Thoracic aorta (tissue), 2 donors: ENCODE data around the gene TBC1D1. TPM values are rescaled to one million over a fixed set of nuclear protein-coding genes. Genes with fewer than 3 reads are reported as not detected.

Source experiments
- ATAC-seq: fragments of 150-250 bp; one replicate; pipeline ENCODE4 v1.8.0; 2017; ENCODE audit warnings: low read depth; ENCODE audit not compliant: insufficient number of reproducible peaks, low FRiP score
- DNase-seq: peaks from one replicate; pipeline ENCODE4 v3.0.0-alpha.2; 2020; ENCODE audit warnings: low spot score
- H3K27ac ChIP-seq, 2 donors: fragments of 200-600 bp; sonication (generic); 1 replicate in 1 of 2; 2 replicates in 1 of 2; pipeline ENCODE4 v1.5.1; 2016; ENCODE audit warnings: mild to moderate bottlenecking in 2 of 2, moderate library complexity in 2 of 2
- H3K27me3 ChIP-seq: fragments of 200-600 bp; sonication (generic); replicated peaks from 2 replicates; pipeline ENCODE4 v1.6.0; 2016; ENCODE audit warnings: mild to moderate bottlenecking; ENCODE audit not compliant: insufficient read depth
- H3K36me3 ChIP-seq: fragments of 200-600 bp; sonication (generic); one replicate; pipeline ENCODE4 v1.5.1; 2016
- H3K4me1 ChIP-seq, 2 donors: fragments of 200-600 bp; sonication (generic); 1 replicate in 1 of 2; 2 replicates in 1 of 2; pipeline versions ENCODE4 v1.5.1 to v1.6.0; 2016; ENCODE audit warnings: low read depth in 2 of 2, mild to moderate bottlenecking in 1 of 2; ENCODE audit not compliant: control insufficient read depth in 1 of 2
- H3K4me3 ChIP-seq: fragments of 200-600 bp; sonication (generic); 2 replicates; pipeline ENCODE4 v1.5.1; 2016; ENCODE audit warnings: mild to moderate bottlenecking
- H3K9me3 ChIP-seq: fragments of 200-600 bp; sonication (generic); 2 replicates; pipeline ENCODE4 v1.5.1; 2016
- CTCF ChIP-seq: fragments of 200-600 bp; sonication (generic); IDR thresholded peaks from one replicate; pipeline ENCODE4 v1.5.1; 2019; ENCODE audit warnings: antibody characterized with exemption
- total RNA-seq, 2 donors: library from RNA; depleted of rRNA; stranded (reverse); fragments of >200 nt; gene quantifications; one replicate each; pipeline versions ENCODE4 v1.1.0 to v1.2.3, GENCODE V29; 2016

TBC1D1 gene
- total RNA-seq, 2 donors from 2014 or later = 152 to 206 TPM

GRCh38 chr4:37876156-37876555 is 14.7 kb upstream of the TBC1D1 start:
- peak; percentile 31 for ATAC-seq

GRCh38 chr4:37879365-37879764 is 11.5 kb upstream of the TBC1D1 start:
- Histone ChIP-seq H3K36me3 (no peaks in the 10 kb centered on the region), H3K4me1 (peaks cover 4 to 12% of the 10 kb centered on the region in 2 donors), H3K9me3 (no peaks in the 10 kb centered on the region), H3K27ac (no peak overlapping the region), H3K4me3 (no peak overlapping the region), H3K27me3 (no peaks in the 10 kb centered on the region)
- DNase-seq (no peak), ATAC-seq (no peak)
- TF ChIP-seq CTCF = no peak

More at GRCh38 chr4:37876156-37876555, 14.7 kb upstream of the TBC1D1 start:
- Histone ChIP-seq H3K27me3 (no peaks in the 10 kb centered on the region), H3K9me3 (no peaks in the 10 kb centered on the region), H3K36me3 (no peaks in the 10 kb centered on the region), H3K4me1 (peaks cover 7 to 17% of the 10 kb centered on the region in 2 donors), H3K4me3 (no peak overlapping the region), H3K27ac (no peak overlapping the region)
- TF ChIP-seq CTCF = no peak
- no peak for DNase-seq

- ATAC-seq (no peak), DNase-seq (no peak)
- no peak for TF ChIP-seq CTCF
- Histone ChIP-seq H3K4me1 (peaks cover 14 to 30% of the 10 kb centered on the region in 2 donors), H3K4me3 (no peak overlapping the region), H3K9me3 (no peaks in the 10 kb centered on the region), H3K27ac (no peak overlapping the region), H3K27me3 (no peaks in the 10 kb centered on the region), H3K36me3 (no peaks in the 10 kb centered on the region)
Measured at GRCh38 chr4:37881811-37882210, 9.1 kb upstream of the TBC1D1 start.

- ATAC-seq (no peak), DNase-seq (no peak)
- Histone ChIP-seq H3K36me3 (no peaks in the 10 kb centered on the region), H3K4me3 (no peak overlapping the region), H3K9me3 (no peaks in the 10 kb centered on the region), H3K27ac (no peak overlapping the region), H3K4me1 (peaks cover 14 to 25% of the 10 kb centered on the region in 2 donors), H3K27me3 (no peaks in the 10 kb centered on the region)
- no peak for TF ChIP-seq CTCF
Measured at GRCh38 chr4:37882665-37883296, 8.1 kb upstream of the TBC1D1 start.

GRCh38 chr4:37884855-37885487 is 5.9 kb upstream of the TBC1D1 start:
- peak; percentile 16 for TF ChIP-seq CTCF
- H3K27me3 ChIP-seq = no peaks in the 10 kb centered on the region
- peaks cover 14 to 31% of the 10 kb centered on the region in 2 donors for H3K4me1 ChIP-seq
- ATAC-seq = peak; percentile 26
- H3K4me3 ChIP-seq = peak overlapping the region; percentile 50
- no peaks in the 10 kb centered on the region for H3K9me3 ChIP-seq
- no peaks in the 10 kb centered on the region for H3K36me3 ChIP-seq
- H3K27ac ChIP-seq = peak overlapping the region; percentile 74 to 81
- DNase-seq = no peak
